Natural killer cell (primary cell): Measurements from ENCODE around the gene SECTM1. TPM values are rescaled to one million over a fixed set of nuclear protein-coding genes. Genes with fewer than 3 reads are reported as not detected.

Experiments
- ATAC-seq, 3 donors: fragments of 150-1000 bp in 2 of 3; fragments of 200-7000 bp in 1 of 3; cut with Tn5 transposase; 1 replicate in 1 of 3; 2 replicates in 2 of 3; pipeline ENCODE4 v1.10.0; 2021; ENCODE audit warnings: mild to moderate bottlenecking in 2 of 3, moderate library complexity in 2 of 3
- DNase-seq, 2 donors: peaks; one replicate each; pipeline versions ENCODE4 v3.0.0 to v3.0.0-alpha.2; 2013 to 2021; ENCODE audit warnings: mixed read lengths in 1 of 2
- H3K27ac ChIP-seq: one replicate; pipeline ENCODE4 v1.5.1; 2013; ENCODE audit warnings: mild to moderate bottlenecking, low read length
- H3K27me3 ChIP-seq: one replicate; pipeline ENCODE4 v1.6.1; 2013; ENCODE audit warnings: low read length; ENCODE audit not compliant: control insufficient read depth, insufficient read depth
- H3K36me3 ChIP-seq: one replicate; pipeline ENCODE4 v1.6.1; 2013; ENCODE audit warnings: low read length; ENCODE audit not compliant: control insufficient read depth, insufficient read depth
- H3K4me1 ChIP-seq: one replicate; pipeline ENCODE4 v1.6.1; 2013; ENCODE audit warnings: low read length; ENCODE audit not compliant: control insufficient read depth, insufficient read depth
- H3K4me3 ChIP-seq: one replicate; pipeline ENCODE4 v1.5.1; 2013; ENCODE audit warnings: low read length
- H3K9me3 ChIP-seq: one replicate; pipeline ENCODE4 v1.6.1; 2013; ENCODE audit warnings: low read length; ENCODE audit not compliant: control insufficient read depth, insufficient read depth
- H3K27ac Mint-ChIP-seq, 2 donors: one replicate each; pipeline ENCODE4 v1.8.0; 2022; ENCODE audit warnings: mild to moderate bottlenecking in 2 of 2, mixed read lengths in 2 of 2, moderate library complexity in 1 of 2
- H3K27me3 Mint-ChIP-seq, 2 donors: one replicate each; pipeline ENCODE4 v1.8.0; 2022; ENCODE audit warnings: low read depth in 2 of 2, mixed read lengths in 2 of 2
- H3K36me3 Mint-ChIP-seq: one replicate; pipeline ENCODE4 v1.8.0; 2022; ENCODE audit warnings: mixed read lengths
- H3K4me1 Mint-ChIP-seq, 2 donors: one replicate each; pipeline ENCODE4 v1.8.0; 2022; ENCODE audit warnings: mixed read lengths in 2 of 2
- H3K4me3 Mint-ChIP-seq: one replicate; pipeline ENCODE4 v1.8.0; 2022; ENCODE audit warnings: mild to moderate bottlenecking, moderate library complexity, mixed read lengths
- H3K9me3 Mint-ChIP-seq, 2 donors: one replicate each; pipeline ENCODE4 v1.8.0; 2022; ENCODE audit warnings: mixed read lengths in 2 of 2
- CTCF ChIP-seq: fragments of 200-600 bp; IDR thresholded peaks from one replicate; pipeline ENCODE4 v1.8.0; 2022; ENCODE audit warnings: antibody characterized with exemption
- WGBS: methylation state at CpG from one replicate; pipeline ENCODE4 v1.1.7; 2013; ENCODE audit warnings: missing lambda C conversion rate; ENCODE audit not compliant: insufficient coverage; 5-methylcytosine and 5-hydroxymethylcytosine counted together
- intact Hi-C: fragments of 100-400 bp; cut with micrococcal nuclease; formaldehyde crosslinking; loops from one replicate; pipeline ENCODE4 v1.14.2; 2022
- total RNA-seq, 4 donors: library from RNA; stranded (reverse); fragments of 120-200 nt in 1 of 4; gene quantifications; one replicate each; pipeline versions ENCODE4 v1.2.3 to v1.2.4, GENCODE V29; 2013 to 2022

The SECTM1 gene
- total RNA-seq, 3 donors from 2014 or later (not counting 1 experiment from before 2014, with no cell fraction given) = 3.6 to 11.2 (median 6.3) TPM

- H3K9me3 Mint-ChIP-seq = no peaks in the 10 kb centered on the region
- H3K4me1 ChIP-seq = peaks cover 54% of the 10 kb centered on the region
- H3K27ac Mint-ChIP-seq = no peak overlapping the region
- ATAC-seq (peak; percentile 30 to 44 (median 40)), DNase-seq (peak in 1 of 2 donors; percentile 78)
- no peaks in the 10 kb centered on the region for H3K27me3 Mint-ChIP-seq
- H3K27ac ChIP-seq = peak overlapping the region; percentile 78
- H3K4me3 Mint-ChIP-seq = peak overlapping the region; percentile 96
- H3K4me3 ChIP-seq = peak overlapping the region; percentile 77
- no peaks in the 10 kb centered on the region for H3K9me3 ChIP-seq
- TF ChIP-seq CTCF = no peak
- H3K36me3 Mint-ChIP-seq = no peaks in the 10 kb centered on the region
- no peaks in the 10 kb centered on the region for H3K27me3 ChIP-seq
- intact Hi-C loops = loop anchor here (2.0 to 5.0 kb wide), 2 partner anchors 13 to 49 kb away; no protein-coding TSS in a partner anchor
- H3K36me3 ChIP-seq = peaks cover 17% of the 10 kb centered on the region
- 2% methylated on average over 36 of the region's 36 CpGs for WGBS
- peaks cover 14 to 35% of the 10 kb centered on the region in 2 donors for H3K4me1 Mint-ChIP-seq
These were observed 17.7 kb downstream of the SECTM1 start for GRCh38 chr17:82315703-82316358.

GRCh38 chr17:82314727-82315605 lies 18.6 kb downstream of the SECTM1 start:
- H3K27ac ChIP-seq = peak overlapping the region; percentile 78
- peak overlapping the region; percentile 96 for H3K4me3 Mint-ChIP-seq
- peaks cover 14 to 39% of the 10 kb centered on the region in 2 donors for H3K4me1 Mint-ChIP-seq
- no peaks in the 10 kb centered on the region for H3K27me3 ChIP-seq
- peaks cover 17% of the 10 kb centered on the region for H3K36me3 ChIP-seq
- H3K4me3 ChIP-seq = peak overlapping the region; percentile 77
- no peaks in the 10 kb centered on the region for H3K27me3 Mint-ChIP-seq
- H3K36me3 Mint-ChIP-seq = no peaks in the 10 kb centered on the region
- no peaks in the 10 kb centered on the region for H3K9me3 ChIP-seq
- peak overlapping the region in 1 of 2 donors; percentile 23 for H3K27ac Mint-ChIP-seq
- ATAC-seq (no peak), DNase-seq (peak in 1 of 2 donors; percentile 23)
- peaks cover 51% of the 10 kb centered on the region for H3K4me1 ChIP-seq
- intact Hi-C loops = loop anchor here (5.0 kb wide), 1 partner anchor 48 kb away; no protein-coding TSS in a partner anchor
- WGBS = 44% methylated on average over 32 of the region's 32 CpGs
- no peaks in the 10 kb centered on the region for H3K9me3 Mint-ChIP-seq
- no peak for TF ChIP-seq CTCF

GRCh38 chr17:82314012-82314726 lies 19.4 kb downstream of the SECTM1 start:
- no peaks in the 10 kb centered on the region for H3K27me3 ChIP-seq
- no peaks in the 10 kb centered on the region for H3K9me3 ChIP-seq
- H3K27ac Mint-ChIP-seq = peak overlapping the region in 1 of 2 donors; percentile 23
- peaks cover 14 to 41% of the 10 kb centered on the region in 2 donors for H3K4me1 Mint-ChIP-seq
- DNase-seq (no peak), ATAC-seq (no peak)
- peaks cover 51% of the 10 kb centered on the region for H3K4me1 ChIP-seq
- no peaks in the 10 kb centered on the region for H3K27me3 Mint-ChIP-seq
- peak overlapping the region; percentile 49 for H3K4me3 Mint-ChIP-seq
- no peaks in the 10 kb centered on the region for H3K9me3 Mint-ChIP-seq
- intact Hi-C loops = no loop called here
- WGBS = 64% methylated on average over 27 of the region's 27 CpGs
- no peak overlapping the region for H3K4me3 ChIP-seq
- H3K36me3 Mint-ChIP-seq = no peaks in the 10 kb centered on the region
- H3K36me3 ChIP-seq = peaks cover 17% of the 10 kb centered on the region
- H3K27ac ChIP-seq = no peak overlapping the region
- no peak for TF ChIP-seq CTCF
